CD4-positive, alpha-beta memory T cell (primary cell): ENCODE data around the gene BTN1A1. TPM values are rescaled to one million over a fixed set of nuclear protein-coding genes. Genes with fewer than 3 reads are reported as not detected.
"Not testable (repeated sequence)": the region's sequence is repeated elsewhere in the genome, so short reads cannot be mapped to it uniquely, and the experiment has no call there.

Source experiments
- CTCF ChIA-PET: fragments of 350-600 bp; sonication (Branson Sonifier 250); formaldehyde crosslinking; loops from one replicate; lab custom pipeline; 2021; ENCODE audit warnings: inconsistent platforms; ENCODE audit not compliant: partially characterized antibody; lab: Charles Lee
- POLR2A ChIA-PET: fragments of 350-600 bp; sonication (Branson Sonifier 250); formaldehyde crosslinking; loops from one replicate; lab custom pipeline; 2021; ENCODE audit not compliant: partially characterized antibody; lab: Charles Lee
- DNase-seq, 5 donors: peaks; one replicate each; pipeline versions ENCODE4 v3.0.0 to v3.0.0-alpha.2; 2020 to 2022; ENCODE audit warnings: mixed read lengths in 1 of 5
- H3K27ac ChIP-seq: one replicate; pipeline ENCODE4 v1.7.0; 2013; ENCODE audit warnings: low read depth, low read length
- H3K27me3 ChIP-seq: 2 replicates; pipeline ENCODE4 v1.7.0; 2013; ENCODE audit warnings: mild to moderate bottlenecking, low read length, moderate library complexity; ENCODE audit not compliant: insufficient read depth
- H3K36me3 ChIP-seq: 2 replicates; pipeline ENCODE4 v1.7.0; 2013; ENCODE audit warnings: mild to moderate bottlenecking, low read length, moderate library complexity; ENCODE audit not compliant: insufficient read depth
- H3K4me1 ChIP-seq: 2 replicates; pipeline ENCODE4 v1.7.0; 2013; ENCODE audit warnings: mild to moderate bottlenecking, low read length, moderate library complexity; ENCODE audit not compliant: insufficient read depth
- H3K4me3 ChIP-seq, 2 donors: one replicate each; pipeline ENCODE4 v1.7.0; 2013; ENCODE audit warnings: low read length in 2 of 2, mild to moderate bottlenecking in 1 of 2
- H3K9me3 ChIP-seq, 2 donors: one replicate each; pipeline ENCODE4 v1.7.0; 2013; ENCODE audit warnings: low read length in 2 of 2, control low read depth in 1 of 2; ENCODE audit not compliant: control insufficient read depth in 1 of 2
- H3K27ac Mint-ChIP-seq, 7 donors: one replicate each; pipeline ENCODE4 v1.8.0; 2020 to 2021; ENCODE audit warnings: mixed read lengths in 7 of 7, mild to moderate bottlenecking in 6 of 7, inconsistent platforms in 3 of 7, moderate library complexity in 3 of 7
- H3K27me3 Mint-ChIP-seq, 2 donors: one replicate each; pipeline ENCODE4 v1.8.0; 2020 to 2021; ENCODE audit warnings: mixed read lengths in 2 of 2
- H3K36me3 Mint-ChIP-seq, 2 donors: one replicate each; pipeline ENCODE4 v1.8.0; 2020 to 2021; ENCODE audit warnings: mixed read lengths in 2 of 2, inconsistent platforms in 1 of 2, mild to moderate bottlenecking in 1 of 2
- H3K4me1 Mint-ChIP-seq, 4 donors: one replicate each; pipeline ENCODE4 v1.8.0; 2020 to 2021; ENCODE audit warnings: mixed read lengths in 4 of 4, mild to moderate bottlenecking in 1 of 4
- H3K4me3 Mint-ChIP-seq, 8 donors: one replicate each; pipeline ENCODE4 v1.8.0; 2020 to 2021; ENCODE audit warnings: mixed read lengths in 8 of 8, mild to moderate bottlenecking in 7 of 8, moderate library complexity in 6 of 8, inconsistent platforms in 3 of 8
- H3K9me3 Mint-ChIP-seq, 8 donors: one replicate each; pipeline ENCODE4 v1.8.0; 2020 to 2021; ENCODE audit warnings: mixed read lengths in 8 of 8, mild to moderate bottlenecking in 5 of 8, inconsistent platforms in 3 of 8, moderate library complexity in 1 of 8
- intact Hi-C: fragments of 100-400 bp; cut with micrococcal nuclease; formaldehyde crosslinking; loops from one replicate; pipeline ENCODE4 v1.15.1; 2023
- polyA plus RNA-seq, 2 donors: library from polyadenylated mRNA; unstranded; fragments of 300-500 nt; fragmentation: Illumina TruSeq; gene quantifications; one replicate each; pipeline ENCODE4 v1.2.3, GENCODE V29; 2021
- total RNA-seq, 2 experiments: library from RNA; stranded (reverse); gene quantifications; one replicate each; pipeline ENCODE4 v1.2.3, GENCODE V29; 2021

The BTN1A1 gene
- total and polyA plus RNA-seq, 4 experiments from 2014 or later, result 0.08 TPM; not detected in 3

DNA sequence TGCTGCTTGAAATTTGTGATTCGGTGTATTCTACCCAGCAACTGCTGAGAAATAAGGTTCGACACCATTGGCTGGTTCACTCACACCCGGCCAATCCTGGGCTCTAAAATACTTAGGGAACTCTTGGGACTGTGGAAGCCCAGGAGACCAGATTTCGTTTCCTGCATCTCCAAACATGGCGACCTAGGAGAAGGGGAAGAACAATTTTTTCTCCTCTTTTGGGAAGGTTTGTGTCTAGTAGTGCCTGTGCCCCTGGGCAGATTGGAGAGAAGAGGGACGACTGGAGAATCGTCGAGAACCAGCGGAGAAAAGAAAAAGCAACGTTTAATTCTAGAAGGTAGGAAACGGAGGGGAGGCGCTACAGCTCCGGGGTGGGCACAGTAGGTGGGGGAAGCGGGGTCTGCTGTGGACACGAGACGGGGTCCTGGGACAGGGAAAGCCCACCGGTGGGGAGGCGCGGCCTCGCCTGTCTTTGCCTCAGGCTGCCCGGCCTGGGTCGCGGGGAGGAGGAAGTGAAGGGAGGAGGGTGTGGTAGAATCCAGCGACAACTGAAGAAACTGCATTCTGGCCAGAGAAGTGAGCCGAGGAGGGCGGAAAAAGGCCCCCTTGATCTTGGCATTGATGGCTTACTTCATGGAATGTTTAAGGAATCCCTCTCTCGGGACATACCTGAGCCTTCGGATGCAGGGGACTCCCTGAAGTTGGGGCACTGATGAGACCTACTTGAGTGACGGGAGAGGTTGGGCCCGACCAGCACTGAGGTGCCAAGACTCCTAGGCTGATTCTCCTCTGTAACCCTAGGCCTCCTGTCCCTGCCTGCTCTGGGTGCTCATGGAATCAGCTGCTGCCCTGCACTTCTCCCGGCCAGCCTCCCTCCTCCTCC, 42.1 kb upstream of the BTN1A1 start, which contains the start of gene BTN2A1:
BTN2A1 (plus strand) TSS at position 150 of the 883 bp plus-strand sequence; CDS start at position 832, 682 bp downstream.
- Histone ChIP-seq H3K27me3 (no peaks in the 10 kb centered on the region), H3K4me3 (peak within 1 kb of the TSS; percentile 90 to 95), H3K4me1 (peaks cover 47% of the 10 kb centered on the region), H3K9me3 (no peaks in the 10 kb centered on the region), H3K36me3 (peaks cover 30% of the 10 kb centered on the region), H3K27ac (peak within 1 kb of the TSS; percentile 85)
- peaks cover 45 to 73% (median 57%) of the 10 kb centered on the region in 4 donors for H3K4me1 Mint-ChIP-seq
- H3K4me3 Mint-ChIP-seq, result peak within 1 kb of the TSS; percentile 96 to 100 (median 98)
- ChIA-PET POLR2A (interaction anchor here (0.6 to 2.6 kb wide), 8 partner anchors 10 to 82 kb away, joined by 3 to 19 read pairs (median 4); partner anchors contain the start of genes BTN2A2, BTN3A3 and HMGN4), CTCF (interaction anchor here (1.2 kb wide), 1 partner anchor 9 kb away, joined by 3 read pairs; no protein-coding TSS in a partner anchor)
- H3K27ac Mint-ChIP-seq, result peak within 1 kb of the TSS; percentile 91 to 99 (median 98)
- no peaks in the 10 kb centered on the region for H3K27me3 Mint-ChIP-seq
- H3K9me3 Mint-ChIP-seq, result no peaks in the 10 kb centered on the region
- peak; percentile 76 to 86 (median 78) for DNase-seq
- intact Hi-C loops, result loop anchor here (1.0 to 5.0 kb wide), 6 partner anchors 16 to 91 kb away; partner anchors contain the start of genes BTN3A2, BTN3A3 and HMGN4
- H3K36me3 Mint-ChIP-seq, result peaks cover 42 to 65% of the 10 kb centered on the region in 2 donors

DNA sequence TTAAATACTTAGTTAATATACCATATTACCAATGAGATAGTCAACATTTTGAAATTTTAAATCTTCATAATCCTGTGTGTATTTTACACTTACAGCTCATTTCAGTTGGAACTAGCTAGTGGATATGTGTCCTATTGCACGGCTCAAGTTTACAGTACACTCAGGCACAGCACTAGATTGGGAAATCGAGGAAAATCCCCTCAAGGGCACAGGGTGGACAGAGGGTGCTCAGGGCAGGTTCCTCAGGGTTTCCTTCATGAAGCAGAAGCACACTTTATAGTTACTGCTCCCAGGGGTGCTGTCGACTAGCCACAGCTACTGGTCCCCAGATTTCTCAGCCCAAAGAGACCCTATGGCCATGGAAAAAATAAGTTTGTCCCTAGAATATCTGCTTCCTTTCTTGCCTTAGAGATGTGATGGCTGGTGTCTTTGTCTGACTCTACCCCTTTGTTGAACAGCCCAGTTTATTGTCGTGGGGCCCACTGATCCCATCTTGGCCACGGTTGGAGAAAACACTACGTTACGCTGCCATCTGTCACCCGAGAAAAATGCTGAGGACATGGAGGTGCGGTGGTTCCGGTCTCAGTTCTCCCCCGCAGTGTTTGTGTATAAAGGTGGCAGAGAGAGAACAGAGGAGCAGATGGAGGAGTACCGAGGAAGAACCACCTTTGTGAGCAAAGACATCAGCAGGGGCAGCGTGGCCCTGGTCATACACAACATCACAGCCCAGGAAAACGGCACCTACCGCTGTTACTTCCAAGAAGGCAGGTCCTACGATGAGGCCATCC, 40.9 kb upstream of the BTN1A1 start:
- peak overlapping the region in 1 of 2 donors; percentile 16 for H3K4me3 ChIP-seq
- H3K36me3 ChIP-seq, result peaks cover 41% of the 10 kb centered on the region
- Mint-ChIP-seq H3K9me3 (no peaks in the 10 kb centered on the region), H3K4me1 (peaks cover 49 to 81% (median 67%) of the 10 kb centered on the region in 4 donors), H3K27ac (peak overlapping the region; percentile 26 to 93 (median 71)), H3K27me3 (no peaks in the 10 kb centered on the region), H3K4me3 (peak overlapping the region; percentile 77 to 97 (median 84)), H3K36me3 (peaks cover 54 to 72% of the 10 kb centered on the region in 2 donors)
- no peak for DNase-seq
- H3K27me3 ChIP-seq, result no peaks in the 10 kb centered on the region
- no peaks in the 10 kb centered on the region for H3K9me3 ChIP-seq
- CTCF ChIA-PET, result no interaction called here
- POLR2A ChIA-PET, result interaction anchor here (1.8 to 2.6 kb wide), 3 partner anchors 14 to 76 kb away, joined by 3 to 19 read pairs (median 6); partner anchors contain the start of gene BTN2A2
- H3K4me1 ChIP-seq, result peaks cover 53% of the 10 kb centered on the region
- intact Hi-C loops, result loop anchor here (5.0 kb wide), 1 partner anchor 92 kb away; the partner anchor contains the start of gene BTN3A2
- H3K27ac ChIP-seq, result no peak overlapping the region

DNA sequence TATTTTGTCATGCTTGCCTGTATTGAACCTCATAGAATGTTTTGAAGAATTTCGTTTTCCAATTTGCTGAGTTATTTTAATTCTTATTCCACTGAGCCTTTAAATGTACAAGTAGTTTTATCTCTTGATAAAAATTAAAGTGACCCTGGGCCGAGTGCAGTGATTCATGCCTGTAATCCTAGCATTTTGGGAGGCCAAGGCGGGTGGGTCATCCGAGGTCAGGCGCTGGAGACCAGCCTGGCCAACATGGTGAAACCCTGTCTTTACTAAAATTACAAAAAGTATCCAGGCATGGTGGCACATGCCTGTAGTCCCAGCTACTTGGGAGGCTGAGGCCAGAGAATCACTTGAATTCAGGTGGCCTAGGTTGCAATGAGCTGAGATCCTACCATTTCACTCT, 38.8 kb upstream of the BTN1A1 start:
- CTCF ChIA-PET, result interaction anchor here (1.0 to 1.6 kb wide), 2 partner anchors 13 to 120 kb away, joined by 4 read pairs; no protein-coding TSS in a partner anchor
- peaks cover 53% of the 10 kb centered on the region for H3K4me1 ChIP-seq

DNA sequence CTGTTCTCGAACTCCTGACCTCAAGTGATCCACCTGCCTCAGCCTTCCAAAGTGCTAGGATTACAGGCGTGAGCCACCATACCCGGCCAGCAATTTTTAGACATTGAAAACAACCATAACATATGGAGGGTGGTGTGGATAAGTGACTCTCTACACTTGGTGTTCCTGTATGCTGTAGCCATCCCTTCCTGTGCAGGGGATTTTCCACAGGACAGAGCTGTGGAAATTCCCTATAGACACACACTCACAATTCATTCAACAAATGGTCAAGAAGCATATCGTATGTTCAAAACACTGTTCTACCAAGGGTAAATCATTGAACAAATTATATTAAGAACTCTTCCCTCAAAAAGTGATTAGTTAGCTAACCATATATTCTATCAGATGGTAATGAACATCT, 36.1 kb upstream of the BTN1A1 start:
- intact Hi-C loops, result no loop called here
- Histone ChIP-seq H3K36me3 (peaks cover 84% of the 10 kb centered on the region), H3K4me1 (peaks cover 44% of the 10 kb centered on the region), H3K27ac (no peak overlapping the region), H3K4me3 (no peak overlapping the region), H3K9me3 (no peaks in the 10 kb centered on the region), H3K27me3 (no peaks in the 10 kb centered on the region)
- POLR2A ChIA-PET, result interaction anchor here (1.0 to 2.8 kb wide), 4 partner anchors 10 to 74 kb away, joined by 3 to 22 read pairs (median 4); no protein-coding TSS in a partner anchor
- CTCF ChIA-PET, result interaction anchor here (0.9 to 1.6 kb wide), 4 partner anchors 10 to 119 kb away, joined by 3 to 7 read pairs (median 4); partner anchors contain the start of gene HMGN4
- no peaks in the 10 kb centered on the region for H3K27me3 Mint-ChIP-seq
- H3K27ac Mint-ChIP-seq, result peak overlapping the region; percentile 20 to 87 (median 39)
- peaks cover 42 to 61% (median 56%) of the 10 kb centered on the region in 4 donors for H3K4me1 Mint-ChIP-seq
- no peak for DNase-seq
- H3K36me3 Mint-ChIP-seq, result peaks cover 90 to 94% of the 10 kb centered on the region in 2 donors
- H3K4me3 Mint-ChIP-seq, result no peak overlapping the region
- H3K9me3 Mint-ChIP-seq, result no peaks in the 10 kb centered on the region

More for the DNA sequence above, 38.8 kb upstream of the BTN1A1 start:
- POLR2A ChIA-PET, result interaction anchor here (1.2 to 2.6 kb wide), 3 partner anchors 9 to 13 kb away, joined by 3 to 11 read pairs (median 8); no protein-coding TSS in a partner anchor
- H3K4me3 Mint-ChIP-seq, result peak overlapping the region; percentile 46 to 97 (median 76)
- H3K4me1 Mint-ChIP-seq, result peaks cover 53 to 84% (median 73%) of the 10 kb centered on the region in 4 donors
- H3K27me3 Mint-ChIP-seq, H3K9me3 ChIP-seq, intact Hi-C loops, H3K9me3 Mint-ChIP-seq, H3K27ac ChIP-seq, H3K27me3 ChIP-seq, DNase-seq: not testable (repeated sequence)
- peaks cover 68 to 81% of the 10 kb centered on the region in 2 donors for H3K36me3 Mint-ChIP-seq
- peaks cover 63% of the 10 kb centered on the region for H3K36me3 ChIP-seq
- peak overlapping the region in 3 of 7 donors; percentile 17 to 60 (median 29) for H3K27ac Mint-ChIP-seq
- H3K4me3 ChIP-seq, result peak overlapping the region in 1 of 2 donors; percentile 16

DNA sequence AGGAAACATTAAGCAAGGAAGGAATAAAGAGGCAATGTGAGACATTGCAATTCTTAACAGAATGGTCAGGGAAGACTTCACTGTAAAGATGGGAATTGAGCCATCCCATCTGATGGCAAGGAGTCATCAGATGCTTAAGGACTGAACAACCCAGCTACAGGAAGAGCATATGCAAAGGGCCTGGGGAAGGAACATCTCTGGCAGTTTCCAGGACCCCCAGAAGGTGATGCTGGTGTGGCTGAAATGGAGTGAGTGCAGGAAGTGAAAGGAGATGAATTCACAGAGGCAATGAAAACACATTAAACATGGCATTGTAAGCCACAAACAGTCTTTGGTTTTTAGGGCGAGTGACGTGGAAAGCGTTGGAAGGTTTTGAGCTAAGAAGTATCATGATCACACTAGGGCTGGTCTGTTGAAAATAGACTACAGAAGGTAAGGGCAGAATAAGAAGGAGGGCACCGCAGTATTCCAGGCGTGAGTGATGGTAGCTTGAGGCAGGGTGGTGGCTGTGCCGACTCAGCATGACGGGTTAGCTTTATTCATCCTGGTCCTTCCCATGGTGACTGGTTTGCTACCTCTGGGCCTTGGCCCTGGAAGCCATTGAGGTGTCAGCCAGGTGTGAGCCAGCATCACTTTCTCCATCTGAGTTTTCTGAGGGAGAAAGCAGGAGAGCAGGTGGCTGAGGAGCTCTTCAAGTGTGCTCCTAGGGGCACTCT, 35.5 kb upstream of the BTN1A1 start:
- intact Hi-C loops, result no loop called here
- Mint-ChIP-seq H3K9me3 (no peaks in the 10 kb centered on the region), H3K4me3 (no peak overlapping the region), H3K27me3 (no peaks in the 10 kb centered on the region), H3K36me3 (peaks cover 89 to 93% of the 10 kb centered on the region in 2 donors), H3K27ac (peak overlapping the region; percentile 18 to 81 (median 26)), H3K4me1 (peaks cover 37 to 55% (median 50%) of the 10 kb centered on the region in 4 donors)
- peaks cover 39% of the 10 kb centered on the region for H3K4me1 ChIP-seq
- peak overlapping the region; percentile 3 for H3K27ac ChIP-seq
- no peak overlapping the region for H3K4me3 ChIP-seq
- ChIA-PET POLR2A (interaction anchor here (0.9 to 2.8 kb wide), 6 partner anchors 9 to 73 kb away, joined by 3 to 22 read pairs (median 4); no protein-coding TSS in a partner anchor), CTCF (interaction anchor here (0.9 to 1.6 kb wide), 5 partner anchors 9 to 120 kb away, joined by 3 to 7 read pairs (median 3); partner anchors contain the start of gene HMGN4)
- no peak for DNase-seq
- no peaks in the 10 kb centered on the region for H3K9me3 ChIP-seq
- H3K27me3 ChIP-seq, result no peaks in the 10 kb centered on the region
- H3K36me3 ChIP-seq, result peaks cover 83% of the 10 kb centered on the region

DNA sequence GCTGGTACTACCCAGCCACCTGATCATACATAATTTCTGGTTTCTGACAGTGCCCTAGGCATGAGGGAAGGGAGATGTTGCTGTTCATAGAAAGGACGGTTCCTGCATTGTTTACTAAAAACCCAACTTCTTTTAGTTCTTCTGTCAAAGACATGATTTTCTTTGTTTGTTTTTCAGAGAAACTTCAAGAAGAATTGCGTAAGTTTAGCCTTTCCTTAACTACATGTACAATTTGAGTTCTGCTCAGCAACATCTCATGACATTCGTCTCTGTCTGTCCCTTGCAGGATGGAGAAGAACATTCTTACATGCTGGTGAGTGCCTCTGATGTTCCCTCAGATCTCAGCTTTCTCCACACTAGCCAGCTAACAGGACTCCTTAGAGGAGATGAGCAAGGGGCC, 34.3 kb upstream of the BTN1A1 start:
- no peaks in the 10 kb centered on the region for H3K27me3 Mint-ChIP-seq
- no peaks in the 10 kb centered on the region for H3K27me3 ChIP-seq
- DNase-seq, result no peak
- no peaks in the 10 kb centered on the region for H3K9me3 ChIP-seq
- peak overlapping the region in 4 of 7 donors; percentile 29 to 66 (median 46) for H3K27ac Mint-ChIP-seq
- POLR2A ChIA-PET, result interaction anchor here (0.9 to 2.8 kb wide), 2 partner anchors 8 to 11 kb away, joined by 5 to 22 read pairs; no protein-coding TSS in a partner anchor
- H3K36me3 Mint-ChIP-seq, result peaks cover 81 to 86% of the 10 kb centered on the region in 2 donors
- CTCF ChIA-PET, result no interaction called here
- no peak overlapping the region for H3K4me3 ChIP-seq
- H3K4me1 ChIP-seq, result peaks cover 27% of the 10 kb centered on the region
- no peak overlapping the region for H3K4me3 Mint-ChIP-seq
- H3K9me3 Mint-ChIP-seq, result no peaks in the 10 kb centered on the region
- peaks cover 72% of the 10 kb centered on the region for H3K36me3 ChIP-seq
- intact Hi-C loops, result no loop called here
- peaks cover 25 to 43% (median 38%) of the 10 kb centered on the region in 4 donors for H3K4me1 Mint-ChIP-seq
- H3K27ac ChIP-seq, result no peak overlapping the region
